Measurements from ENCODE around the gene RAB13. TPM values are rescaled to one million over a fixed set of nuclear protein-coding genes. Genes with fewer than 3 reads are reported as not detected.

Gene RAB13
- total and polyA plus RNA-seq, 2 of the 8 experiments (the other 6 are each of a cell fraction or from before 2014, with no cell fraction given), result 70.5 to 157 TPM

- TF ChIP-seq CHD7 (IDR thresholded peaks at IDR 0.05; ENCODE audit: insufficient replicate concordance, low read length), result no peak
Measured at GRCh38 chr1:154012129-154012528, 26.0 kb upstream of the RAB13 start (continued).

Measured in H1 (cell line).